IgD-negative memory B cell (primary cell): Measurements from ENCODE around the gene LIF. TPM values are rescaled to one million over a fixed set of nuclear protein-coding genes. Genes with fewer than 3 reads are reported as not detected.

Experiments
- H3K27ac Mint-ChIP-seq, 3 donors: one replicate each; pipeline ENCODE4 v1.8.0; 2020 to 2022; ENCODE audit warnings: mild to moderate bottlenecking in 3 of 3, mixed read lengths in 3 of 3, moderate library complexity in 1 of 3
- H3K27me3 Mint-ChIP-seq: one replicate; pipeline ENCODE4 v1.8.0; 2021; ENCODE audit warnings: mixed read lengths
- H3K36me3 Mint-ChIP-seq: one replicate; pipeline ENCODE4 v1.8.0; 2020; ENCODE audit warnings: mild to moderate bottlenecking, mixed read lengths
- H3K4me1 Mint-ChIP-seq, 3 donors: one replicate each; pipeline ENCODE4 v1.8.0; 2020 to 2022; ENCODE audit warnings: mixed read lengths in 3 of 3, mild to moderate bottlenecking in 1 of 3
- H3K4me3 Mint-ChIP-seq, 4 donors: one replicate each; pipeline ENCODE4 v1.8.0; 2020 to 2022; ENCODE audit warnings: mild to moderate bottlenecking in 4 of 4, mixed read lengths in 4 of 4, moderate library complexity in 3 of 4
- H3K9me3 Mint-ChIP-seq, 3 donors: one replicate each; pipeline ENCODE4 v1.8.0; 2020 to 2021; ENCODE audit warnings: mixed read lengths in 3 of 3, mild to moderate bottlenecking in 1 of 3
- polyA plus RNA-seq: library from polyadenylated mRNA; unstranded; fragments of 300-500 nt; fragmentation: Illumina TruSeq; gene quantifications from one replicate; pipeline ENCODE4 v1.2.3, GENCODE V29; 2021

Gene LIF
- polyA plus RNA-seq, 1 donor from 2014 or later: not detected

DNA sequence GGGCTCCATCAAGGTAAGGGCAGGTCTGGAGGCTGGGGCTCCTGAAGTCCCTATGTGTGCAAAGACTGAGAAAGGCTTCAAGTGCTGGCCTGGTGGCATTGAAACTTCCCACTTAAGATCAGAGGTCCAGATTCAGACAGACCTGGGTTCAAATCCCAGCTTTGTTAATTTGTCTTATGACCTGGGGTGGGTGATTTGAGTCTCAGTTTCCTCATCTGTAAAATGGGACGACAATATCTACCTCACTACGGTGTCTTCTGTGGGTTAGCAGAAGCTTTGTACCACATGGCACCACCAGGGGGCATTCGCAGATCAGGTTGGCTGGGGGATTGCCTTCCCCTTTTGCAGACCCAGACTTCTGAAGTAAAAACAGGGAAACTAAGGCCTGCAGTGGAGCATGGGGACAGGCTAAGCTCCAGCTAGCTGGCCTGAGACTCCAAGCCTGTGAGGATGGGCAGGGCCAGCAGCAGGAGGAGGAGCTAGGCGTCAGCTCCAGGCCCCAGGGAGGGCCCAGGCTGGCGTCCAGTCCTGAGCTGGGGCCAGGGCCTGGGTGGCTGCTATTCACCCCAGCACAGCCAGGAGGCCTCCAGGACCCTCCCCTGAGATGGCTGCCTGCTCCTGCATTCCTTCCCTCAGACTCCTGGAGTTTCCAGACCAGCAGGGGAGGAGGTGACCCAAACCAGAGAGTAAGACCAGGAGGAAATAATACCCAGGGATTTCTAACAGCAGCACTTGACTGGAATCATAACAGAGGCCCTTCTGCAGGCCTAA, 41.3 kb upstream of the LIF start:
- Mint-ChIP-seq H3K36me3 (no peaks in the 10 kb centered on the region), H3K9me3 (no peaks in the 10 kb centered on the region), H3K4me3 (peak overlapping the region; percentile 86 to 97 (median 91)), H3K27me3 (no peaks in the 10 kb centered on the region), H3K27ac (peak overlapping the region; percentile 81 to 91 (median 87)), H3K4me1 (peaks cover 10 to 22% (median 20%) of the 10 kb centered on the region in 3 donors)

DNA sequence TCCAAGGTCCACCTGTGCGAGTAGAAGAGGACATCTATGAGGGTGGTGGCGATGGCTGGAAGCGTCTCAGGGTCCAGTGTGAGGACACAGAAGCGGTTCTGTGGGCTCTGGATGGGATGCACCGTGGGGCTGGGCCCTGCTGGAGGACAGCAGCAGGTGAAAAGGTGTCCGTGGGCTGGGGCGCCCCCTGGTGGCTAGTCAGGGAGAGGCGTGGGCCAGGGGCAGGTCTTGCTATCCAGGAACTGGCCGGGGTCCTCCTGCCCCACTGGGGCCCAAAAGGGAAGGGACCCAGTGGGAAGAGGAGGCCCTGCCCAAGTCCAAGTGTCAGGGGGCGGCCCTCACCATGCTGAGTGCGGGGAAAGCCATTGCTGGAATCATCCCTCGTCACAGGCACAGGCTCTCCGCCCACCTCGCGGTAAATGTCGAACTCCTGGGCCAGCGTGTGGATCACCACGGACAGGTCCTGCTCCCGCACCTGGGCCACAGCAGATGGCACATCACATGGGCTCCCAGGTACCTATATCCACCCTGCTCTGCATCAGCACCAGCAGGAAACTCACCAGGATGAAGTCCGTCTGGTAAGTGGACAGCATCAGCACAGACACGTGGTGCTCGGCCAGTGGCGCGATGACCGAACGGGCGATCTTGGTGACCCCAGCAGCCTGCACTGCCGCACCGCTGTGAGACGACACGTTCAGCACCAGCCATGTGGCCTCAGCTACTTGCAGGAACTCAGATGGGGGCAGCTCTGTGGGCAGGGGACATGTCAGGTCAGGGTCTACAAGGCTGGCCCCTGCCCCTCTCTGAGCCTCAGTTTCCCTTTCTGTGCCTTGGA, 40.5 kb upstream of the LIF start:
- H3K36me3 Mint-ChIP-seq: no peaks in the 10 kb centered on the region
- peaks cover 10 to 22% (median 20%) of the 10 kb centered on the region in 3 donors for H3K4me1 Mint-ChIP-seq
- no peaks in the 10 kb centered on the region for H3K9me3 Mint-ChIP-seq
- no peaks in the 10 kb centered on the region for H3K27me3 Mint-ChIP-seq
- peak overlapping the region in 2 of 4 donors; percentile 3 to 65 for H3K4me3 Mint-ChIP-seq
- peak overlapping the region; percentile 48 to 78 (median 77) for H3K27ac Mint-ChIP-seq

DNA sequence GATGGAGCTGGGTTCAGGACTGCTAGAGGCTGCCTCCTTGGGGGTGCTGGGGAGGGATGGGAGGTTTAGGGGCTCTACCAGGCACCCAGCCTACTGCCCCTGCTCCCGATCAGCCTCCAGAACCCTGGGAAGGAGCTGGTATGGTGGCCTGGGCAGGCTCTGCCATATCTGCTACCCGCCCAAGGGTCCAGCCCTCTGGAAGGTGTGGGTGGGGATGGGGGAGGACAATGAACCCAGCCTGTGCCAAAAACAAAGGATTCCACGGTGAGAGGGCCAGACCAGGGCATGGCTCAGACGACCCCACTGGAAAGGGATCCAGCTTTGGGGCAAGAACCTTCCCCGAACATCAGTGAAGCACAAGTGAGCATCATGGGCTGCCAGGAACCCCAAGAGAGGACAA, 39.8 kb upstream of the LIF start:
- Mint-ChIP-seq H3K9me3 (no peaks in the 10 kb centered on the region), H3K27ac (peak overlapping the region; percentile 48 to 77 (median 76))

DNA sequence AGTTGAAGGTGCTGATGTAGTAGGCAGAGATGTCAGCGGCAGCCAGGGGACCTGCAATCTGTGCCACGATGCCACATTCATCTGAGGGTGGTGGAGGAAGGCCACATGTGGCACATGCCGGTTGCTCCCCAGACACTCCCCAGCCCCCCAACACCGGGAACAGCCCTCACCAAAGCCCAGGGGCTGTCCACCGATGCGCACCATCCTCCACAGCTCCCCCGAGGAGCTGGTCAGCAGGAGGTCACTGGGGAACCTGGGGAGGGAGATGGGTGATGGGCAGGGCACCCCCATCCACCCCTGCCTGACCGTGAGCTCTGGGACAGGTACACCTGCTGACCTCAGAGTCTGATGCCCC, 39.3 kb upstream of the LIF start:
- peaks cover 9 to 22% (median 18%) of the 10 kb centered on the region in 3 donors for H3K4me1 Mint-ChIP-seq
- H3K27me3 Mint-ChIP-seq: peaks cover 1% of the 10 kb centered on the region
- H3K4me3 Mint-ChIP-seq: peak overlapping the region in 1 of 4 donors; percentile 47
- H3K36me3 Mint-ChIP-seq: no peaks in the 10 kb centered on the region
- no peaks in the 10 kb centered on the region for H3K9me3 Mint-ChIP-seq
- no peak overlapping the region for H3K27ac Mint-ChIP-seq

More for the DNA sequence above, 39.8 kb upstream of the LIF start:
- H3K36me3 Mint-ChIP-seq: no peaks in the 10 kb centered on the region
- peaks cover 9 to 22% (median 18%) of the 10 kb centered on the region in 3 donors for H3K4me1 Mint-ChIP-seq
- peak overlapping the region in 1 of 4 donors; percentile 65 for H3K4me3 Mint-ChIP-seq
- H3K27me3 Mint-ChIP-seq: no peaks in the 10 kb centered on the region

DNA sequence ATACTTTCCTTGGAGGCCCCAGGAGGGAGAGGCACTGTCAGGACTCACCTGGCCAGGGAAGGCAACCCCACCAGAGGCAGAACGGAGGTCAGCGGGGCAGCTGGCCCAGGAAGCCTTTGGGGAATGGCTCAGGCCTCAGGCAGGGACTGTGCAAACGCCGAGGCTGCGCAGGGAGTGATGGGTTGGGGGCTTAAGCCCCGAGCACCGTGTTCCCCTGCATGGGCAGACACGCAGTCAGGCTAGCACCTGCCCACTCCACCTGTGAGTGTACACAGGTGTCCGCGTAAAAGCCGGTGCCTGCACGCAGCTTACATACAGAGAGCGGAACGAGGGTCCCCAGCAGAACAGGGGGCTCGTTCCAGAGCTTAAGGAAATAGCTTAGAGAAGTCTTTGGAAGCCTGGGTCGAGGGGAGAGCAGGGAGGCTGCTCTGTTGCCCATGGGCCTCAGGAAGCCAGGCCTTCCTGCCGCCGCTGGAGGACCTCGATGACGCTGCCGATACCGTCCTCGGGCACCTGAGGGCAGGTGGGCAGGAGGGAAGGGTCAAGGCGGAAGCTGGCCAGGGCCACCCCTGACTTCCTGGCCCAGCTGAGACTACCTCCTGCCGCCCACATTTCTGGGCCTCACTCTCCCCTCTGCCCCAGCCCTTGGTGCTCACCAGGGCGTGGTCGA, 38.8 kb upstream of the LIF start:
- Mint-ChIP-seq H3K27me3 (peaks cover 1% of the 10 kb centered on the region), H3K4me1 (peaks cover 7 to 18% (median 14%) of the 10 kb centered on the region in 3 donors), H3K36me3 (no peaks in the 10 kb centered on the region), H3K27ac (no peak overlapping the region), H3K9me3 (no peaks in the 10 kb centered on the region), H3K4me3 (peak overlapping the region in 1 of 4 donors; percentile 47)

DNA sequence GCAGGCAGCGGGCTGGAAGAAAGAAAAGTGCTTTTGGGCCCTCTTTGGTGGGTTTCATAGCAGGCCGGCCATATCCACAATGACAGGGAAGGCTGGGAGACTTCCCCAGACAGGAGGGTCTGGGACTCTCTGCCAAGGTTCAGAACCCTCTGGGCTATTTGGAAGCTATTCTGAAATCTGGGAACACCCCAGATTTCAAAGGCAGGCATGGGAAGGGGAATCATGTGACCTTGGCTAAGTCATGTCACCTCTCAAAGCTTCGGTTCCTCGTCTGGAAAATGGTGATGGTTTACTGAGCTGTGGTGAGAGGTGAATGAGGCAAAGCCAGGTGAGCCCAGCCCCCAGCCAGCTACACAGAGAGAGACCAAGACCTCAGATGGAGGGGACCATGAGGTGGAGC, 38.1 kb upstream of the LIF start:
- H3K27ac Mint-ChIP-seq: no peak overlapping the region
- peaks cover 1% of the 10 kb centered on the region for H3K27me3 Mint-ChIP-seq
- no peaks in the 10 kb centered on the region for H3K9me3 Mint-ChIP-seq
- peaks cover 7 to 11% (median 11%) of the 10 kb centered on the region in 3 donors for H3K4me1 Mint-ChIP-seq
- no peak overlapping the region for H3K4me3 Mint-ChIP-seq
- H3K36me3 Mint-ChIP-seq: no peaks in the 10 kb centered on the region

DNA sequence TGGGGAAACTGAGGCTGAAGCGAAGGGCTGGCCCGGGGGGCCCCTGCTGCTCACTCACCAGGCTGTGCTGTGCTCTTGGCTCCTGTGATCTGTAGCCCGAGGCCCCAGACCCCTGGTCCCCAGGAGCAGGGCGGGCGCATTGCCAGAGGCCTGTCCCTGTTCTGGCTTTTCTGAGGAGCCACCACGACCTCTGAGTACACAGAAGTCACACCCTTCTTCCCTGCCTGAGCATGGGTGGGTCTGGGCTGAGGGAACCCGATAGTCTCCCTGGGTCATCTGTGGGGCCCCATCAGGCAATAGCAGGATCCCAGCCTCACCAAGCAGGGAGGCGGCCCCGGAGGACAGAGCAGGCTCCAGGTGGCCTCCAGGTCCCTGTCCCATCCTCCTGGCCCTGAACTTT, 37.6 kb upstream of the LIF start:
- no peaks in the 10 kb centered on the region for H3K9me3 Mint-ChIP-seq
- no peak overlapping the region for H3K4me3 Mint-ChIP-seq
- H3K4me1 Mint-ChIP-seq: peaks cover 7 to 11% (median 10%) of the 10 kb centered on the region in 3 donors
- no peak overlapping the region for H3K27ac Mint-ChIP-seq
- H3K27me3 Mint-ChIP-seq: peaks cover 2% of the 10 kb centered on the region
- no peaks in the 10 kb centered on the region for H3K36me3 Mint-ChIP-seq

DNA sequence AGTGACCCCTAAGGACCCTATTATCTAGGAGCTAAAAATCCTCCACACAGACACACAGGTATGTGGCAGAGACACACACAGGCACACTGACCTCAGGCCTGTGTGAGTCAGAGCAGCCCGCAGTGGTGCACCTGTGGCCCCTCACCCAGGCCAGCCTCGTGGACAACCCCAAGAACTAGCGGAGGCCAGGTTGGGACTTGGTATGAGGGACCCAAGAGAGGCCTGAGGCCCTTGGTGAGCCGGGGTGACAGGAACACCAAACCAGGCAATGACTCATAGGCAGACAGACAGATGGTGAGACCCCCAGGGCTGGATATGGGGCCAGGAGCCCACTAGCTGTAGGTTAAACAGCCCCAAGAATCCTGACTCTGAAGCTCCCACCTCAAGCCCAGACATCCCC, 36.8 kb upstream of the LIF start:
- H3K36me3 Mint-ChIP-seq: no peaks in the 10 kb centered on the region
- no peak overlapping the region for H3K4me3 Mint-ChIP-seq
- H3K27me3 Mint-ChIP-seq: peaks cover 10% of the 10 kb centered on the region
- no peaks in the 10 kb centered on the region for H3K9me3 Mint-ChIP-seq
- H3K27ac Mint-ChIP-seq: no peak overlapping the region
- peaks cover 6 to 9% (median 9%) of the 10 kb centered on the region in 3 donors for H3K4me1 Mint-ChIP-seq

DNA sequence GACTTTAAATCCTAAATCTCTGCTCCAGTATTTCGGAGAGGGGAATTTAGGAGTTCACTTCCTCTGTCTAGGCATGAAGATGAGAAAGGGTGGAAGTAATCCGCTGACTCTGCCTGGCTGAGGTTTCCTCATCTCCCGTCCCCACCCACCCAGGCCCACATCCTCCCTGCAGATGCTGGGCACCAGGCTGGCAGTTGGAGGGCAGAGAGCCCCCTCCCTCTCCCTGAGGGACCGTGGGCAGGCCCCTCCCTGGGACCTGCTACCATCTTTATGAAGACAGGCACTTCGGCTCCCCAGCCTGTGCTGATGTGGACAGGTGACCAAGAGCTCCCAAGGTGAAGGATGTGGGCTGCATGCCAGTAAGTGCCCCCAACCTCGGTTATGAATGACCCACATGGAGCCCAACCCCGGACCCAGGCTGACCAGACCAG, 36.1 kb upstream of the LIF start:
- no peaks in the 10 kb centered on the region for H3K9me3 Mint-ChIP-seq
- no peaks in the 10 kb centered on the region for H3K36me3 Mint-ChIP-seq
- peaks cover 1 to 3% (median 2%) of the 10 kb centered on the region in 3 donors for H3K4me1 Mint-ChIP-seq
- H3K4me3 Mint-ChIP-seq: no peak overlapping the region
- peaks cover 13% of the 10 kb centered on the region for H3K27me3 Mint-ChIP-seq
- no peak overlapping the region for H3K27ac Mint-ChIP-seq

DNA sequence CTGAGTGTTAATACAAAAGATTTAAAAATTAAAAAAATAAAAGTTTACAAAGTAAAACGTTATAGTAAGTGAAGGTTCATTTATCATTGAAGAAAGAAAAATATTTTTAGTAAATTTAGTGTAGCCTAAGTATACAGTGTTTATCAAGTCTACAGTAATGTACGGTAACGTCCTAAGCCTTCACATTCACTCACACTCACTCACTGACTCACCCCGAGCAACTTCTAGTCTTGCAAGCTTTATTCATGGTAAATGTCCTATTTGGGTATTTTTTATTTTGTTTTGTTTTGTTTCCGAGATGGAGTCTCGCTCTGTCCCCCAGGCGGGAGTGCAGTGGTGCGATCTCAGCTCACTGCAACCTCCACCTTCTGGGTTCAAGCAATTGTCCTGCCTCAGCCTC, 33.9 kb upstream of the LIF start:
- Mint-ChIP-seq H3K9me3 (no peaks in the 10 kb centered on the region), H3K27ac (no peak overlapping the region), H3K4me1 (peaks cover 2 to 8% (median 8%) of the 10 kb centered on the region in 3 donors), H3K36me3 (no peaks in the 10 kb centered on the region), H3K4me3 (no peak overlapping the region), H3K27me3 (peaks cover 22% of the 10 kb centered on the region)

DNA sequence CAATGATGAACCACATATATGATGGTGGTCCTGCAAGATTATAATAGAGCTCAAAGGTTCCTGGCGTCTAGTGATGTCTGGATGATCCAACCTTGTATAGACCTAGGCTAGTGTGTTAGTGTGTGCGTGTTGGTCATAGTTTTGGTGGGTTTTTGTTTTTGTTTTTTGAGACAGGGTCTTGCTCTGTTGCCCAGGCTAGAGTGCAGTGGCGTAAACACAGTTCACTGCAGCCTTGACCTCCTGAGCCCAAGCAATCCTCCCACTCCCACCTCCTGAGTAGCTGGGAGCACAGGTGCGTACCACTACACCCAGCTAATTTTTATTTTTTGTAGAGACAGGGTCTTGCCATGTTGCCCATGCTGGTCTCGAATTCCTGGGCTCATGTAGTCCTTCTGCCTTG, 33.4 kb upstream of the LIF start:
- Mint-ChIP-seq H3K27ac (peak overlapping the region in 1 of 3 donors; percentile 39), H3K4me3 (no peak overlapping the region), H3K4me1 (peaks cover 2 to 9% (median 8%) of the 10 kb centered on the region in 3 donors), H3K36me3 (no peaks in the 10 kb centered on the region), H3K27me3 (peaks cover 22% of the 10 kb centered on the region), H3K9me3 (no peaks in the 10 kb centered on the region)

DNA sequence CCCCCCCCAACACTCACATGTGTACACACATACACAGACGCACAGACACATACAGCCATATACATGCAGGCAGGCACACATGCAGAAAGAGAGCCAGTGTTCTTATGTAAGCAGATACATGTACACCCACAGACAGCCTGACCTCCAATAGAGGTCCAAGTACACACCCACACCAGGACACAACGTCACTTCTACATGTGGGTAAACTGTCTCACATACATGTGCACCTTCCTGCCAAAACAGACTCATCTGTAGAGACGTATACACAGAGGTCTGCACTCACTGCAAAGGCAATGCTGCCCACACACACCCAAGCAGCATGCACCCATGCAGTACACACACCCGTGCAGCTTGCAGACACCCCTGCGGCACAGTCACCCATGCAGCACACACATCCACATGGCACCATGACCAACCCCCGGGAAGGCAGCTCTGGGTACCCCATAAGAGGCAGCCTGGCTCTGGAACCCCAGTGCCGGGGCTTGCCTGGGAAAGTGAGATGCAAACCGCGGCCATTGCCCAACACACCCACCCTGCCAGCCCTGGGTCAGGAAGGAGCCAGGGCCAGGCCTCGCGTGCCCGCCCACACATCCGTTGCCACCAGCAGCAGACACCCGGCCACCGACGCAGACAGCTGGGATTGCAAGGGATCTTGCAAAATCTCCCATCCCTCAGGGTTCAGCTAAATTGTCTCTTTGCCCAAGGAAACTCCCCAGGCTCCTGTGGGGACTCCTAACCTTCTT, 32.7 kb upstream of the LIF start:
- peak overlapping the region in 1 of 3 donors; percentile 39 for H3K27ac Mint-ChIP-seq
- no peaks in the 10 kb centered on the region for H3K36me3 Mint-ChIP-seq
- H3K9me3 Mint-ChIP-seq: no peaks in the 10 kb centered on the region
- H3K4me1 Mint-ChIP-seq: peaks cover 2 to 9% (median 8%) of the 10 kb centered on the region in 3 donors
- H3K27me3 Mint-ChIP-seq: peaks cover 22% of the 10 kb centered on the region
- peak overlapping the region in 1 of 4 donors; percentile 10 for H3K4me3 Mint-ChIP-seq

DNA sequence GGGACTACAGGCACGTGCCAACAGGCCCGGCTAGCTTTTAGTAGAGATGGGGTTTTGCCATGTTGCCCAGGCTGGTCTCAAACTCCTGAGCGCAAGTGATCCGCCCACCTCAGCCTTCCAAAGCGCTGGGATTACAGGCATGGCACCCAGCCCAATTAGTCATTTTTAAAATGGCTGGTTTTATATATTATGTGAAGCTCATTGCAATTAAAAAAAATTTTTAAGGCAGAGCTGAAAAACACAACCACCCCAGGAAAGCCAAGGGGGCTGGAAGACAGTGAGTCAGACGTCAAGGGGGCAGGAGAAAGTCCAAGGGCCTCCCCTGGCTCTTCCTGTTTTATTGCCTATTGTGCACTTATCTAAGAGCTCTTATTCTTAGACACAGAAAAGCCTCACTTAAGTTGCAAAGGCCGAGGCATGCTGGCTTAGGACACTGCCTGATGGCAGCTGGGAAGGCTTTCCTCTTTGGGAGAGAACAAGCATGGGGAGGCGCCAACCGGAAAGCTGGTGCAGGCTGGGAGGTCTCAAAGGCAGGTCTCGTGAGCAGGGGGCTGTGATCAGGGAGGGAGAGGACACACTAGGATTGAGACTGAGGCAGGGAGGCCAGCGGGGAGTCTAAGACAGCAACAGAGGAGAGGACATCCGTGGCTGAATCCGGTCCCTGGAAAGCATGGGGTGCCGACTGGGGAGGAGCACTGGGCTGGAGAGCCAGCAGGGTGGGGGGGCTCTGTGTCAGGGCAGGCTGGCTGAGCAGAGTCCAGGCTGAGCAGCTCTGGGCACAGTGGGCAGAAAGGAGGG, 31.2 kb upstream of the LIF start:
- no peak overlapping the region for H3K27ac Mint-ChIP-seq
- H3K9me3 Mint-ChIP-seq: no peaks in the 10 kb centered on the region
- no peak overlapping the region for H3K4me3 Mint-ChIP-seq
- no peaks in the 10 kb centered on the region for H3K36me3 Mint-ChIP-seq
- peaks cover 22% of the 10 kb centered on the region for H3K27me3 Mint-ChIP-seq
- H3K4me1 Mint-ChIP-seq: peaks cover 4 to 9% (median 8%) of the 10 kb centered on the region in 3 donors

DNA sequence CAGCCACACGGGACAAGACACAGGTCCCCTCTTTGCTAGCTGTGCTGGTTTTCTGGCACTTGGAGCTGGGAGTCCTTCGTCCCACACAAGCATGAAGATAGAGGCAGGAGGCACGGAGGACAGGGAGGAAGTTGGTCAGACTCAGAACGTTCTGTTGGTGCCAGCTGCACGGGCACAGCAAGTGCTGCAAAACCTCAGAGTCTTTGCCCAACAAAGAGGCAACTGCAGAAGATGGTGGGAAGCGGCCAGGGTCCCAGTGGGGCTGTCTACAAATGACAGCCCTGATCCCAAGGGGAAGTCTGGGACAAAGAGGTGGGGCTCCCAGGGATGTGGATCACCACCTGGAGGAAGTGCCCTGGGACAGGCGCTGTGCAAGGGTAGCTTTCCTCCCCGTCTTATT, 29.5 kb upstream of the LIF start:
- H3K9me3 Mint-ChIP-seq: no peaks in the 10 kb centered on the region
- H3K27me3 Mint-ChIP-seq: peaks cover 22% of the 10 kb centered on the region
- no peaks in the 10 kb centered on the region for H3K36me3 Mint-ChIP-seq
- H3K4me1 Mint-ChIP-seq: peaks cover 4 to 12% (median 8%) of the 10 kb centered on the region in 3 donors
- H3K27ac Mint-ChIP-seq: peak overlapping the region in 2 of 3 donors; percentile 33 to 58
- H3K4me3 Mint-ChIP-seq: peak overlapping the region in 1 of 4 donors; percentile 72
